HCEC 1CT (cell line): Measurements from ENCODE around the gene MBL2.
A peak's percentile ranks its signal among the peaks of the same experiment; 100 is the strongest.

Experiments used
- DNase-seq: peaks from one replicate; pipeline ENCODE4 v3.0.0-alpha.2; 2017

Gene MBL2

GRCh38 chr10:52739380-52740154, 33.0 kb downstream of the MBL2 start:
- no peak for DNase-seq

- no peak for DNase-seq
Measured at GRCh38 chr10:52738951-52739350, 33.6 kb downstream of the MBL2 start.

- peak; percentile 37 for DNase-seq
Measured at GRCh38 chr10:52729271-52730104, 43.1 kb downstream of the MBL2 start.

- no peak for DNase-seq
Measured at GRCh38 chr10:52720018-52720417, 52.6 kb downstream of the MBL2 start.
